Nephron (organoid): ENCODE data around the gene NR2E3.

Source experiments
- H3K27ac Mint-ChIP-seq, 3 experiments: 2 replicates each; pipeline ENCODE4 v1.8.0; 2020; ENCODE audit warnings: mixed read lengths in 3 of 3, mild to moderate bottlenecking in 2 of 3, moderate library complexity in 1 of 3
- H3K27me3 Mint-ChIP-seq: 2 replicates; pipeline ENCODE4 v1.8.0; 2021; ENCODE audit warnings: low read depth, mild to moderate bottlenecking, moderate library complexity, mixed read lengths
- H3K36me3 Mint-ChIP-seq: 2 replicates; pipeline ENCODE4 v1.8.0; 2020; ENCODE audit warnings: low read depth, mixed read lengths
- H3K4me1 Mint-ChIP-seq: 2 replicates; pipeline ENCODE4 v1.8.0; 2020; ENCODE audit warnings: mixed read lengths
- H3K4me3 Mint-ChIP-seq, 3 experiments: 2 replicates each; pipeline ENCODE4 v1.8.0; 2020; ENCODE audit warnings: mild to moderate bottlenecking in 3 of 3, mixed read lengths in 3 of 3, moderate library complexity in 2 of 3
- H3K9me3 Mint-ChIP-seq: 2 replicates; pipeline ENCODE4 v1.8.0; 2020; ENCODE audit warnings: mixed read lengths
- TF ChIP-seq, protein P1 (sequence below), 3 experiments: fragments of 200-600 bp; sonication (generic); IDR thresholded peaks; one replicate each; pipeline ENCODE4 v1.5.0; 2021; ENCODE audit warnings: antibody characterized with exemption in 3 of 3; ENCODE audit not compliant: unreplicated experiment in 3 of 3

The NR2E3 gene

GRCh38 chr15:71775856-71776255, 34.5 kb upstream of the NR2E3 start:
- TF ChIP-seq, protein P1, sequence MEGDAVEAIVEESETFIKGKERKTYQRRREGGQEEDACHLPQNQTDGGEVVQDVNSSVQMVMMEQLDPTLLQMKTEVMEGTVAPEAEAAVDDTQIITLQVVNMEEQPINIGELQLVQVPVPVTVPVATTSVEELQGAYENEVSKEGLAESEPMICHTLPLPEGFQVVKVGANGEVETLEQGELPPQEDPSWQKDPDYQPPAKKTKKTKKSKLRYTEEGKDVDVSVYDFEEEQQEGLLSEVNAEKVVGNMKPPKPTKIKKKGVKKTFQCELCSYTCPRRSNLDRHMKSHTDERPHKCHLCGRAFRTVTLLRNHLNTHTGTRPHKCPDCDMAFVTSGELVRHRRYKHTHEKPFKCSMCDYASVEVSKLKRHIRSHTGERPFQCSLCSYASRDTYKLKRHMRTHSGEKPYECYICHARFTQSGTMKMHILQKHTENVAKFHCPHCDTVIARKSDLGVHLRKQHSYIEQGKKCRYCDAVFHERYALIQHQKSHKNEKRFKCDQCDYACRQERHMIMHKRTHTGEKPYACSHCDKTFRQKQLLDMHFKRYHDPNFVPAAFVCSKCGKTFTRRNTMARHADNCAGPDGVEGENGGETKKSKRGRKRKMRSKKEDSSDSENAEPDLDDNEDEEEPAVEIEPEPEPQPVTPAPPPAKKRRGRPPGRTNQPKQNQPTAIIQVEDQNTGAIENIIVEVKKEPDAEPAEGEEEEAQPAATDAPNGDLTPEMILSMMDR (IDR thresholded peaks at IDR 0.05; ENCODE audit: unreplicated experiment in 3 of 3), result no peak
- H3K27ac Mint-ChIP-seq, result no peak overlapping the region
- H3K27me3 Mint-ChIP-seq, result no peaks in the 10 kb centered on the region
- peaks cover 10% of the 10 kb centered on the region for H3K36me3 Mint-ChIP-seq
- H3K9me3 Mint-ChIP-seq, result peaks cover 7% of the 10 kb centered on the region
- peaks cover 15% of the 10 kb centered on the region for H3K4me1 Mint-ChIP-seq
- no peak overlapping the region for H3K4me3 Mint-ChIP-seq

GRCh38 chr15:71776304-71776703, 34.0 kb upstream of the NR2E3 start:
- H3K36me3 Mint-ChIP-seq, result peaks cover 6% of the 10 kb centered on the region
- peaks cover 15% of the 10 kb centered on the region for H3K4me1 Mint-ChIP-seq
- H3K27ac Mint-ChIP-seq, result no peak overlapping the region
- H3K27me3 Mint-ChIP-seq, result no peaks in the 10 kb centered on the region
- peaks cover 5% of the 10 kb centered on the region for H3K9me3 Mint-ChIP-seq
- TF ChIP-seq, protein P1 (IDR thresholded peaks at IDR 0.05; ENCODE audit: unreplicated experiment in 3 of 3), result no peak
- H3K4me3 Mint-ChIP-seq, result no peak overlapping the region

DNA sequence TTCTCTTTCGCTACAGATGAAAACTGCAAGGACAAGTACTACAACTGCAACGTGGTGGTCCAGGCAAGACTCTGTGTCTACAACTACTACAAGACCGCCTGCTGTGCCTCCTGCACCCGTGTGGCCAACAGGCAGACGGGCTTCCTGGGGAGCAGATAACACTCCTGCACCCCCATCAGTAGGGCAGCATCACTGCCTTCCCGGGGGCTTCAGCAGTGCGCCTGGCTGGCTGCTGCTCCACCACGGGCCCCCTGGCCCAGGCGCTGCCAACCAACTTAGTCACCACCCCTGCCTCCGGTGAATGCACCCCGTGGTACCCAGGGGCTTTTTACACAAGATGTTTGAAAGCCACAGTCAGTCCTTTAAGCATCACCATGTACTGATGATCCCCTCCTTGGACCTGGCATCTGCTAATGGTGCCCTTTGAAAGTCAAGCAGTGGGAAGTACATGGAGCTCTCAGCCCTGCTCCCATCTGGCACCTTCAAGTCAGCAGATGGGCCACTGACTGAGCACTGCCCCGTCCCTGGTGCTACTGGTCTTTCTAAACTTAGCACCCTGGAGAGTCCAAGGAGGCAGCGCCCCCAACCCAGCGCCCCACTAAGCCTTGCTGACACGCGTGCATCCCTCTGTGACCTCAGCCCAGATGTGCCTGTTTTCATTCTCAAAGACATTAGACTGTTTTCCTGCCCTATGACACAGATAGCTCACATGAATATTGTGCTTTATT, 33.0 kb upstream of the NR2E3 start:
- Mint-ChIP-seq H3K27me3 (no peaks in the 10 kb centered on the region), H3K36me3 (no peaks in the 10 kb centered on the region), H3K4me3 (no peak overlapping the region), H3K27ac (no peak overlapping the region), H3K4me1 (peaks cover 15% of the 10 kb centered on the region), H3K9me3 (no peaks in the 10 kb centered on the region)
- TF ChIP-seq, protein P1 (IDR thresholded peaks at IDR 0.05; ENCODE audit: unreplicated experiment in 3 of 3), result no peak

GRCh38 chr15:71779073-71779797, 31.1 kb upstream of the NR2E3 start:
- H3K4me1 Mint-ChIP-seq, result peaks cover 29% of the 10 kb centered on the region
- TF ChIP-seq, protein P1 (IDR thresholded peaks at IDR 0.05; ENCODE audit: unreplicated experiment in 3 of 3), result no peak
- no peaks in the 10 kb centered on the region for H3K9me3 Mint-ChIP-seq
- H3K27ac Mint-ChIP-seq, result peak overlapping the region in 1 of 3 experiments; percentile 23
- H3K27me3 Mint-ChIP-seq, result peaks cover 4% of the 10 kb centered on the region
- no peak overlapping the region for H3K4me3 Mint-ChIP-seq
- no peaks in the 10 kb centered on the region for H3K36me3 Mint-ChIP-seq

DNA sequence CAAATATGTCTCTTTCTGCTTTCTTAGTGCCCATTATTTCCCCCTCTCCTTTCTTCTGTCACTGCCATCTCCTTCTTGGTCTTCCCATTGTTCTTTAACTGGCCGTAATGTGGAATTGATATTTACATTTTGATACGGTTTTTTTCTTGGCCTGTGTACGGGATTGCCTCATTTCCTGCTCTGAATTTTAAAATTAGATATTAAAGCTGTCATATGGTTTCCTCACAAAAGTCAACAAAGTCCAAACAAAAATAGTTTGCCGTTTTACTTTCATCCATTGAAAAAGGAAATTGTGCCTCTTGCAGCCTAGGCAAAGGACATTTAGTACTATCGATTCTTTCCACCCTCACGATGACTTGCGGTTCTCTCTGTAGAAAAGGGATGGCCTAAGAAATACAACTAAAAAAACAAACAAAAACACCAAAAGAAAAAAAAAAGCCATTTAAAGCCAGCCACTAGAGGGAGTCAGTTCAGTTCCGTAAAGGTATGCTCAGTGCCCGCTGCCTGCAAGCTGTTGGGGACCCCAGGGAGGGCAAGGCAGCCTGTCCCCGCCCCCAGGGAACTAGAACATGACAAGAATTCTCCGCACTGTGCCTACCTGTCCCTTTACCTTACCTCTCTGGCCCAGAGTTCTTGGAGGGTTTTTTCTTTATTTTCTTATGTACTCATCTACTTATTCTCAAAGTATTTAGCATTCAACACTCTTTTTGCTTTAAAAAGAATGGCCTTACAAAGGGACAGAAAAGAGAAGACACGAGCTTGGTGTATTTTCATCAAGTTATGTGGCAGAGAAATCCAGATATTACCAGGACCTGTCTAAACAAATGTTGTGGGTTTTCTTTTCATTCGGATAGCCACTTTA, 30.0 kb upstream of the NR2E3 start:
- Mint-ChIP-seq H3K9me3 (no peaks in the 10 kb centered on the region), H3K36me3 (no peaks in the 10 kb centered on the region), H3K4me1 (peaks cover 29% of the 10 kb centered on the region), H3K27ac (peak overlapping the region; percentile 53 to 71 (median 70)), H3K4me3 (no peak overlapping the region), H3K27me3 (peaks cover 4% of the 10 kb centered on the region)
- TF ChIP-seq, protein P1 (IDR thresholded peaks at IDR 0.05; ENCODE audit: unreplicated experiment in 3 of 3), result peak; percentile 75 to 80 (median 75)
